Measurements from ENCODE around the gene NEK11.

Gene NEK11, protein sequence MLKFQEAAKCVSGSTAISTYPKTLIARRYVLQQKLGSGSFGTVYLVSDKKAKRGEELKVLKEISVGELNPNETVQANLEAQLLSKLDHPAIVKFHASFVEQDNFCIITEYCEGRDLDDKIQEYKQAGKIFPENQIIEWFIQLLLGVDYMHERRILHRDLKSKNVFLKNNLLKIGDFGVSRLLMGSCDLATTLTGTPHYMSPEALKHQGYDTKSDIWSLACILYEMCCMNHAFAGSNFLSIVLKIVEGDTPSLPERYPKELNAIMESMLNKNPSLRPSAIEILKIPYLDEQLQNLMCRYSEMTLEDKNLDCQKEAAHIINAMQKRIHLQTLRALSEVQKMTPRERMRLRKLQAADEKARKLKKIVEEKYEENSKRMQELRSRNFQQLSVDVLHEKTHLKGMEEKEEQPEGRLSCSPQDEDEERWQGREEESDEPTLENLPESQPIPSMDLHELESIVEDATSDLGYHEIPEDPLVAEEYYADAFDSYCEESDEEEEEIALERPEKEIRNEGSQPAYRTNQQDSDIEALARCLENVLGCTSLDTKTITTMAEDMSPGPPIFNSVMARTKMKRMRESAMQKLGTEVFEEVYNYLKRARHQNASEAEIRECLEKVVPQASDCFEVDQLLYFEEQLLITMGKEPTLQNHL

DNA sequence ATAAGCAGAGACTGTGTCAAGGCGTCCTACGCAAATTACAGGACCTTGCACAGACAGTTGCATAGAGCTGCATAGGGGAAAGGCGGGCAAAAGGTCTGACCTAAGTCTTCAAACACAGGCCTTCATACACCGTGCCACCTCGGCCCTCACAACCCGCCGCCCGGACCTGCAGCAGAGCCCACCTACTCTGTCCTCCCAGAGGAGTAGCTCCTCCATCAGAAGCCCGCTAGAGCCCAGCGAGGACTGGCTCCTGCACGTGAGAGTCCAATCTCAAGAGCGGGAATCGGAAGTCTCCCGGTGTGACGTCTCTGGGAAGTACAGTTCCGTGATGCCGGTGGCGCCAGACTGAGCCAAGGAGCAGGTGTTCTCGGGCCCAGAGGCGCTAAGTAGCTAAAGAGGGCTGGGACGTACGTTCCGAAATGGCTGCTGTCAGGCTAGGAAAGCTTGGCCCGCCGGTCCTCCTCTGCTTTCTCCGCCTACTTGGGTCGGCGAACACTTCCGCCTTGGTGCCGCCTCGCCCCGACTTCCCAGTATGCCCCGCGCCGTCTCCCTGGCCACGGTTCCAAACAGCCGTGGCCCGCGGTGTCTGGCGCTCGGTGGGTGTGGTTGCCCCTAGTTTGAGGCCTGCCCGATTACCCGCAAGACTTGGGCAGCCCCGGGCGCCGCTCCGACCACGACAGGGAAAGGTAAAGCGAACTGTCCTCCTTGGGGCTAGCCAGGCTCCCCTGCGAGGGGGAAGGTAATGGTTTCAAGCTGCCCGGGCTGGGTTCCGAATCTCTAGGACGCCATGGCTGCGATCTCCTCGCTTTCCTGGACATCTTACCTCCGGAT is at the start of gene NEK11, which contains the start of gene ASTE1:
TSS of gene NEK11 (plus strand) at position 557 of the 831 bp plus-strand sequence. CDS start 2,832 bp downstream, outside the sequence.
TSS of gene ASTE1 (minus strand) at position 505 of the 831 bp plus-strand sequence. CDS start 1,519 bp downstream, outside the sequence.
- peak; percentile 72 to 88 for DNase-seq

DNA sequence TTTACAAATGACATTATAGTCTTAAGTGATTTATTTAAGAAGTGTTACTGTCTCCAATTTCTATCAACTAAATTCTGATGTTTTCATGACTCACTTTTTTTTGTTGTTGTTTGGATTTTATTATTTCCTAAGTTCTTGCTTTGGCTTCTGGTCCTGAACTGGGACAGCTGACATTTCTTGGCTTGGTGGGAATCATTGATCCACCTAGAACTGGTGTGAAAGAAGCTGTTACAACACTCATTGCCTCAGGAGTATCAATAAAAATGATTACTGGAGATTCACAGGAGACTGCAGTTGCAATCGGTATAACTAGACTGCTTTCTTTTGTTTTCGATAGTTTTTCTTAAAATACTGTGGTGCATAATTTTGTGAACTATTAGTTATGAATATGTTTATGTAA is 47.6 kb upstream of the NEK11 start:
- no peak for DNase-seq

DNA sequence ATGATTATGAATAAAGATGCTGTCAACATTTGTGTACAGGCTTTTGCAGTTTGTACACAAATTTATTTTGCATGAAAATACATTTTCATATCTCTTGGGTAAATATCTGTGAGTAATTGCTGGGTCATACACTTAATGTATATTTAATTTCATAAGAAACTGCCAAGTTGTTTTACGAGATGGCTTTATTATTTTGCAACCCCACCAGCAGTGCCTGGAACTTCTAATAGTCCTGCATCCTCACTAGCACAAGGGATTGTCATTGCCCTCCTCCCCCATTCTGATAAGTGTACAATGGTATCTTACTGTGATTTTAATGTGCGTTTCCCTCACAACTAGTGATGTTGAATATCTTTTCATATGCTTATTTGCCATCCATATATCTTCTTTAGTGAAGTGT is 45.2 kb upstream of the NEK11 start:
- no peak for DNase-seq

GRCh38 chr3:130990282-130990681 is 36.4 kb upstream of the NEK11 start:
- no peak for DNase-seq

GRCh38 chr3:130991126-130991525 is 35.6 kb upstream of the NEK11 start:
- DNase-seq, result no peak

DNA sequence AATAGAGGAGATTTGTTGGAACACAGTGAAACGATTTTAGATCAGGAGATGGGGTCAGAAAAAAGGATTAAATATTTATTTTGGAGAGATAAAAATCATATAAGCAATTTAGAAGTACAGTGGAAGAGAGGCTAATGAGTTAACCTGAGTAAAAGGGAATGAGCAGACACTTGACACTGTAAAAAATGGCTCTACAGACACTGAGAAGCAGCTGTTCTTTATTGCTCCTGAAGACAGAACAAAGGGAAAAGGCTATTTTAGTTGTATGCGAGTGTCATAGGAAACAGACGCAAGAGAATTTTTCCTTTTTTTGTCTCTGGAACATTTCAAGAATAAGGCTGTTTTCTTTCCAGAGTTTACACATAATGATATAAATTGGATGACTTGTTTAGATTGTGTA is 34.3 kb upstream of the NEK11 start:
- peak in 1 of 2 experiments; percentile 15 for DNase-seq

- DNase-seq, result no peak
Measured at GRCh38 chr3:130997289-130997688, 29.4 kb upstream of the NEK11 start.

DNA sequence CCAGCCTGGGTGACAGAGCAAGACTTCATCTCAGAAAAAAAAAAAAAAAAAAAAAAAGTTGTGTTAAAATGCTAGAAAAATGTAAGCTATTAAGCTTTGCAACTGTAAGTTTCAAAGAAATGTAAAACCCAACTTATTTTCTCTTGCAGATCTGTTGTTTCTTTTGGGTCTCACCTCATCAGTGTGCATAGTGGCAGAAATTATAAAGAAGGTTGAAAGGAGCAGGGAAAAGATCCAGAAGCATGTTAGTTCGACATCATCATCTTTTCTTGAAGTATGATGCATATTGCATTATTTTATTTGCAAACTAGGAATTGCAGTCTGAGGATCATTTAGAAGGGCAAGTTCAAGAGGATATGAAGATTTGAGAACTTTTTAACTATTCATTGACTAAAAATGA is 25.6 kb upstream of the NEK11 start:
- DNase-seq, result no peak

DNA sequence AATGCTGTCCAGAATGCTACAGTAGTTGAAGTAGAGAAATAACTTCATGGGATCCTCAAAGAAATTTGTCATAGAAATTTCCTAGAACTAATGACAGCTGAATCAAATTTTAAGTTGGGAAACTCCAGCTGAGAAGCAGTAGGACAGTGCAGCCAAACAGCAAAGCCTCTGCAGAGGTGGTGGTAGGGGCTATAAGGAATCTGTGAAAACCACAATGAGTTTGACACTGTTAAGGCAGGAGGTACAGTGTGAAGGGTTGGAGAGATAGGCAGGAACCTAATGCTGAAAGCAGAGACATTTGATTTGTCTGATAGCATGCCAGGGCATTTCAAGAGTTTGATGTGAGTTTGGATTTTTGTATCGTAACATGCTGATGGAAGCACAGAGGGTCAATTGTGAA is 22.1 kb upstream of the NEK11 start:
- no peak for DNase-seq

GRCh38 chr3:131007256-131007655 is 19.4 kb upstream of the NEK11 start:
- no peak for DNase-seq

GRCh38 chr3:131007782-131008181 is 18.9 kb upstream of the NEK11 start:
- no peak for DNase-seq

DNA sequence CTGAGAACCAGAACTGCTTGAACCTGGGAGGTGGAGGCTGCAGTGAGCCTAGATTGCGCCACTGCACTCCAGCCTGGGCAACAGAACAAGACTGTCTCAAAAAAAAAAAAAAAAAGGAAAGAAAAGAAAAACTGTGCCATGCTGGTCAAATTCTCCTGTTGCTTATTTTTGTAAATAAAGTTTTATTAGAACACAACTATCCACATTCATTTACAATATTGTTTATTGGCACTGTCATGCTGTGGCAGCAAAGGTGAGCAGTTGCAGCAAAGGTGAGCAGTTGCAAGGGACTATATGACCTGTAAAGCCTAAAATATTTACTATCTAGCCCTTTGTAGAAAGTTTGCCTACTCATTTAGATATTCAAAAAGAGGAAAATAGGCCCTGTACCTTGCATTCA is 18.4 kb upstream of the NEK11 start:
- DNase-seq, result no peak

GRCh38 chr3:131009698-131010097 is 17.0 kb upstream of the NEK11 start:
- no peak for DNase-seq

DNA sequence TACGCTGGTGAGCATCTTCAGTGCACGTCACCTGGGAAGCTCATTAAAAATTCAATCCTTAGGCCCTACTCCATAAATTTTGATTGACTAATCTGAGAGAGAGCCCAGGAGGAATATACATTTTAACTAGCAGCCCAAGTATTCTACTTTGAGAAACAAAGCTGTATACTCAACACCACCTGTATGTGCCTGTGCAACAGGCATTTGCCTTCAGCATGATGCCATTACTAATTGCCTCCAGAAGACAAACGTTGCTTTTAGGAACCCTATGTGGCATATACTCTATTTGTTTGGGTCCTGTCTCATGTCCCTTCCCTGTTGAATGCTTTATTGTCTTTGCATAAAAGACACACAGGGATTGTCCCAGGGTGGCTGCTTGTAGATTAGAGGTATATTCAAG is 7.7 kb upstream of the NEK11 start:
- no peak for DNase-seq

- no peak for DNase-seq
Measured at GRCh38 chr3:131020122-131020693, 6.5 kb upstream of the NEK11 start.

GRCh38 chr3:131025539-131025938 is 1.1 kb upstream of the NEK11 start:
- DNase-seq, result no peak

DNA sequence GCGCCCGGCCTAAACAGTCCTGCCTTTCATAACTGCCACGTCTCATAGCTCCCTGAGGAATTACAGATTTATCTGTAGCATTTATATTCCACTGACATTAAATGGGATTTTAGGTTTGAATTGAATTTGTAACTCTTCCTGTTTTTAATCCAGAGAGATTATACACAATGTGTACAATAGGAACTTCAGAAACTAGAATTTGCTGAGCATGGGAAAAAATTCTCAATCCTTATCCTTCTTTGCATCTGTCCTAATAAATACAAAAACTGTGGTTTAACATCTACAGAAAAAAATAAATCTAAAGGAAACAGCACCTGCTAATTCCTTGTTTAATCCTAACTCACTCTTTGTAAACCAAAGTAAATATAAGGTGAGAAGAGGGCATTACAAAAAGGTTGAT is 2.2 kb downstream of the NEK11 start:
- no peak for DNase-seq

DNA sequence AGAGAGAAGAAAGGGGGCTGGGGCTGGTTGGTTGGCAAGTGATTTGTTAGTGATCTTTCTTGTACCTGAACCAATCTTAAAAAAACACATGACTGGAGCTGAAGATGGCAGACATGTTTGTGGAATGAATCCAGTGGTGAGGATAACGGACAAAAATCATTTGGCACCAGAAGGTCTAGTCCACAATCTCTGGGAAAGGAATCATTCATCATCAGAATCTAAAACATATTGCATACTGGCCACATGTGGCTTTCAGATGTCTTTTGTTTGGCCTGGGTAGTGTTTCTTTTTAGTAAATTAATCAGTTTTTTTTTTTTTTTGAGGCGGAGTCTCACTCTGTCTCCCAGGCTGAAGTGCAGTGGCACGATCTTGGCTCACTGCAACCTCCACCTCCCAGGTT is 5.0 kb downstream of the NEK11 start:
- DNase-seq, result no peak

- peak in 1 of 2 experiments; percentile 24 for DNase-seq
Measured at GRCh38 chr3:131033480-131034080, 6.9 kb downstream of the NEK11 start.

- no peak for DNase-seq
Measured at GRCh38 chr3:131036200-131036816, 9.6 kb downstream of the NEK11 start.

- DNase-seq, result no peak
Measured at GRCh38 chr3:131036986-131037385, 10.3 kb downstream of the NEK11 start.

DNA sequence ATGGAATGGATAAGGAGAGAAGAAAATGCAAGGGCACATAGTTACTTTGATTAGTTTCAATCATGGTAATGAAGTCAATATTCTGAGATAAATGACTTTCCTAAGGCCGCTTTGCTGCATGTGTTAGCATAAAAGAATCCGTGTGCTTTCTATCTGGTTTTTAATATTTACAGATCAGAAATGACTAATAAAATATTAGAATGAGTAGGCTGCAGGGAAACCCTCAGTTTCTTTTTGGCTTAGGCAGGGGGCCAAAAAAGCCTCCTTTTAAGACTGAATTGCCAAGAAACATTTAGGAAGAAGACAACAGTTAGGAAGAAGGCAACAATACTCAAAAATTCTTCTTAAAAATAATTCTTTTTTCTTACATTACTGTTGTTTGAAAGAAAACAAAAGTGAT is 11.6 kb downstream of the NEK11 start:
- no peak for DNase-seq

All from NCI-H187 (cell line).